Thoracic aorta (tissue), 2 donors: Measurements from ENCODE around the gene CFAP57. TPM values are rescaled to one million over a fixed set of nuclear protein-coding genes. Genes with fewer than 3 reads are reported as not detected.

Experiments
- ATAC-seq: fragments of 150-250 bp; one replicate; pipeline ENCODE4 v1.8.0; 2017; ENCODE audit warnings: low read depth; ENCODE audit not compliant: insufficient number of reproducible peaks, low FRiP score
- DNase-seq: peaks from one replicate; pipeline ENCODE4 v3.0.0-alpha.2; 2020; ENCODE audit warnings: low spot score
- H3K27ac ChIP-seq, 2 donors: fragments of 200-600 bp; sonication (generic); 1 replicate in 1 of 2; 2 replicates in 1 of 2; pipeline ENCODE4 v1.5.1; 2016; ENCODE audit warnings: mild to moderate bottlenecking in 2 of 2, moderate library complexity in 2 of 2
- H3K27me3 ChIP-seq: fragments of 200-600 bp; sonication (generic); replicated peaks from 2 replicates; pipeline ENCODE4 v1.6.0; 2016; ENCODE audit warnings: mild to moderate bottlenecking; ENCODE audit not compliant: insufficient read depth
- H3K36me3 ChIP-seq: fragments of 200-600 bp; sonication (generic); one replicate; pipeline ENCODE4 v1.5.1; 2016
- H3K4me1 ChIP-seq, 2 donors: fragments of 200-600 bp; sonication (generic); 1 replicate in 1 of 2; 2 replicates in 1 of 2; pipeline versions ENCODE4 v1.5.1 to v1.6.0; 2016; ENCODE audit warnings: low read depth in 2 of 2, mild to moderate bottlenecking in 1 of 2; ENCODE audit not compliant: control insufficient read depth in 1 of 2
- H3K4me3 ChIP-seq: fragments of 200-600 bp; sonication (generic); 2 replicates; pipeline ENCODE4 v1.5.1; 2016; ENCODE audit warnings: mild to moderate bottlenecking
- H3K9me3 ChIP-seq: fragments of 200-600 bp; sonication (generic); 2 replicates; pipeline ENCODE4 v1.5.1; 2016
- CTCF ChIP-seq: fragments of 200-600 bp; sonication (generic); IDR thresholded peaks from one replicate; pipeline ENCODE4 v1.5.1; 2019; ENCODE audit warnings: antibody characterized with exemption
- total RNA-seq, 2 donors: library from RNA; depleted of rRNA; stranded (reverse); fragments of >200 nt; gene quantifications; one replicate each; pipeline versions ENCODE4 v1.1.0 to v1.2.3, GENCODE V29; 2016

CFAP57 gene
- total RNA-seq, 2 donors from 2014 or later, result 0.27 to 0.42 TPM

GRCh38 chr1:43233631-43234030, 61.5 kb downstream of the CFAP57 start:
- Histone ChIP-seq H3K4me3 (no peak overlapping the region), H3K27me3 (no peaks in the 10 kb centered on the region), H3K9me3 (no peaks in the 10 kb centered on the region), H3K36me3 (no peaks in the 10 kb centered on the region), H3K4me1 (peaks cover 11% of the 10 kb centered on the region in 2 donors), H3K27ac (no peak overlapping the region)
- TF ChIP-seq CTCF, result no peak
- DNase-seq (no peak), ATAC-seq (no peak)

- DNase-seq (no peak), ATAC-seq (no peak)
- Histone ChIP-seq H3K9me3 (no peaks in the 10 kb centered on the region), H3K36me3 (no peaks in the 10 kb centered on the region), H3K27me3 (no peaks in the 10 kb centered on the region), H3K4me3 (no peak overlapping the region), H3K4me1 (peaks cover 11% of the 10 kb centered on the region in 2 donors), H3K27ac (no peak overlapping the region)
- no peak for TF ChIP-seq CTCF
These were observed 62.1 kb downstream of the CFAP57 start for GRCh38 chr1:43234267-43234666.

GRCh38 chr1:43235040-43235439, 62.9 kb downstream of the CFAP57 start:
- DNase-seq (no peak), ATAC-seq (no peak)
- Histone ChIP-seq H3K4me1 (peaks cover 11% of the 10 kb centered on the region in 2 donors), H3K4me3 (no peak overlapping the region), H3K27ac (no peak overlapping the region), H3K9me3 (no peaks in the 10 kb centered on the region), H3K36me3 (no peaks in the 10 kb centered on the region), H3K27me3 (no peaks in the 10 kb centered on the region)
- TF ChIP-seq CTCF, result no peak

- no peak for TF ChIP-seq CTCF
- Histone ChIP-seq H3K36me3 (no peaks in the 10 kb centered on the region), H3K27ac (no peak overlapping the region), H3K4me3 (no peak overlapping the region), H3K27me3 (no peaks in the 10 kb centered on the region), H3K4me1 (peaks cover 11% of the 10 kb centered on the region in 2 donors), H3K9me3 (no peaks in the 10 kb centered on the region)
- ATAC-seq (no peak), DNase-seq (no peak)
These were observed 63.5 kb downstream of the CFAP57 start for GRCh38 chr1:43235451-43236121.

GRCh38 chr1:43237121-43237520, 65.0 kb downstream of the CFAP57 start:
- H3K27ac ChIP-seq, result no peak overlapping the region
- no peak for TF ChIP-seq CTCF
- ATAC-seq, result no peak
- H3K4me1 ChIP-seq, result peaks cover 8% of the 10 kb centered on the region in 2 donors
- H3K36me3 ChIP-seq, result no peaks in the 10 kb centered on the region
- H3K27me3 ChIP-seq, result no peaks in the 10 kb centered on the region
- no peak for DNase-seq
- no peaks in the 10 kb centered on the region for H3K9me3 ChIP-seq
- no peak overlapping the region for H3K4me3 ChIP-seq
